Adrenal gland (tissue), 12 donors: ENCODE measurements around the gene CFH. TPM values are rescaled to one million over a fixed set of nuclear protein-coding genes. Genes with fewer than 3 reads are reported as not detected.
"Not testable (repeated sequence)": the region's sequence is repeated elsewhere in the genome, so short reads cannot be mapped to it uniquely, and the experiment has no call there.

Experiments
- DNase-seq, 7 donors: peaks; one replicate each; pipeline ENCODE4 v3.0.0-alpha.2; 2019 to 2020
- H3K27ac ChIP-seq, 5 donors: fragments of 200-600 bp; sonication (generic) in 4 of 5; 1 replicate in 3 of 5; 2 replicates in 2 of 5; pipeline versions ENCODE4 v1.5.1 to v1.8.0; 2016 to 2020; ENCODE audit warnings: mild to moderate bottlenecking in 1 of 5
- H3K27me3 ChIP-seq: fragments of 200-600 bp; 2 replicates; pipeline ENCODE4 v1.8.0; 2021
- H3K36me3 ChIP-seq, 2 donors: fragments of 200-600 bp; replicated peaks in 1 of 2; 1 replicate in 1 of 2; 2 replicates in 1 of 2; pipeline versions ENCODE4 v1.5.1 to v1.8.0; 2018 to 2022
- H3K4me1 ChIP-seq, 2 donors: fragments of 200-600 bp; replicated peaks in 1 of 2; 1 replicate in 1 of 2; 2 replicates in 1 of 2; pipeline versions ENCODE4 v1.5.1 to v1.8.0; 2018 to 2021
- H3K4me3 ChIP-seq, 4 donors: fragments of 200-600 bp; sonication (generic) in 3 of 4; one replicate each; pipeline ENCODE4 v1.5.1; 2016 to 2018
- H3K9me3 ChIP-seq, 3 donors: fragments of 200-600 bp; sonication (generic) in 1 of 3; replicated peaks in 1 of 3; 1 replicate in 2 of 3; 2 replicates in 1 of 3; pipeline versions ENCODE4 v1.5.1 to v1.8.0; 2016 to 2021
- POLR2A ChIP-seq, 2 donors: fragments of 450-650 bp; IDR thresholded peaks; one replicate each; pipeline ENCODE4 v1.6.1; 2017; ENCODE audit warnings: antibody characterized with exemption in 2 of 2, mild to moderate bottlenecking in 2 of 2, moderate library complexity in 1 of 2
- WGBS, 4 donors: extraction: QIAGEN DNeasy Blood & Tissue Kit in 2 of 4; methylation state at CpG; one replicate each; pipeline versions ENCODE4 v1.1.5 to v1.1.7; 2013 to 2017; 5-methylcytosine and 5-hydroxymethylcytosine counted together
- intact Hi-C, 2 donors: fragments of 100-400 bp; cut with DNase I; formaldehyde crosslinking; loops; one replicate each; pipeline versions ENCODE4 v1.14.1 to v1.15.0; 2022 to 2023
- polyA plus RNA-seq, 3 donors: library from polyadenylated mRNA; stranded (reverse); fragments of 200-250 nt in 2 of 3; fragments of 350-450 nt in 1 of 3; fragmentation: Illumina TruSeq in 1 of 3; extraction: RNeasy Lipid Tissue Mini Kit (QIAGEN cat#74804) in 1 of 3; gene quantifications; one replicate each; pipeline ENCODE4 v1.2.3, GENCODE V29; 2013 to 2014
- total RNA-seq, 9 donors: library from RNA; depleted of rRNA in 4 of 9; stranded (reverse); fragments of >200 nt in 4 of 9; fragments of 120-200 nt in 1 of 9; fragmentation: NEBNext Ultra II Directional in 1 of 9; extraction: Animal tissue kit (Norgen Biotek cat#: 25700) in 1 of 9; gene quantifications; one replicate each; pipeline versions ENCODE4 v1.1.0 to v1.2.4, GENCODE V29; 2013 to 2023
- TF ChIP-seq, protein P1 (sequence below), 6 experiments: fragments of 450-650 bp in 4 of 6; fragments of 200-600 bp in 2 of 6; sonication (generic) in 1 of 6; IDR thresholded peaks; 1 replicate in 5 of 6; 2 replicates in 1 of 6; pipeline versions ENCODE4 v1.5.1 to v1.8.0; 2016 to 2021; ENCODE audit warnings: antibody characterized with exemption in 6 of 6, mild to moderate bottlenecking in 2 of 6, moderate library complexity in 1 of 6
- donor health status: healthy with polysubstance abuse.
- donor health status: Bipolar disorder and iron deficiency.
- donor health status: DM: yes; HTN: yes; CAD: no.
- donor health status: DM: no; HTN: no; CAD: no.
- donor health status: DM: no; HTN: no; CAD: no.
- donor health status: DM: yes; HTN: yes; CAD: no.

Gene CFH
- total and polyA plus RNA-seq, 12 donors = 33.0 to 151 (median 74.4) TPM

DNA sequence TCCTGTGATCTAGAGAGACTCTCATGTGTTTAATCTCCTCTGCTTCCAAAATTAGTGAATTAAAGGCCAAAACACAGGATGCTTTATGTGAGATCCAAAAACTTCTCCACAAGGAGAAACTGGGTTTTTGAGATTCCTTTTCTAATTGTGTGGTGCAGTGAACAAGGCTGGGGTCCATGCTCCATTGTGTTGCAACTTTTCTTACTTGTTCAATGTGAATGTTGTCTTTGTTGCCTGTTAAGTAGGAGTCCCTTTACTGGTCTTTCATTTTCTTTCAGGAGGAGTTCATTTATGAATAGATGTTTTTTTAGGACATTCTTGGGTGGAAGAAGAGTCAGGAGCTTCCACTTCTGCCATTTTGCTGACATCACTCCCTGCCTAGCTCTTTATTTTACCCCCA, 82.2 kb downstream of the CFH start:
- H3K27ac ChIP-seq = no peak overlapping the region
- no peak overlapping the region for H3K4me3 ChIP-seq
- no peaks in the 10 kb centered on the region for H3K36me3 ChIP-seq
- H3K9me3 ChIP-seq = no peaks in the 10 kb centered on the region
- intact Hi-C loops = no loop called here
- no peaks in the 10 kb centered on the region for H3K4me1 ChIP-seq
- no peaks in the 10 kb centered on the region for H3K27me3 ChIP-seq
- no peak for DNase-seq
- TF ChIP-seq, protein P1, sequence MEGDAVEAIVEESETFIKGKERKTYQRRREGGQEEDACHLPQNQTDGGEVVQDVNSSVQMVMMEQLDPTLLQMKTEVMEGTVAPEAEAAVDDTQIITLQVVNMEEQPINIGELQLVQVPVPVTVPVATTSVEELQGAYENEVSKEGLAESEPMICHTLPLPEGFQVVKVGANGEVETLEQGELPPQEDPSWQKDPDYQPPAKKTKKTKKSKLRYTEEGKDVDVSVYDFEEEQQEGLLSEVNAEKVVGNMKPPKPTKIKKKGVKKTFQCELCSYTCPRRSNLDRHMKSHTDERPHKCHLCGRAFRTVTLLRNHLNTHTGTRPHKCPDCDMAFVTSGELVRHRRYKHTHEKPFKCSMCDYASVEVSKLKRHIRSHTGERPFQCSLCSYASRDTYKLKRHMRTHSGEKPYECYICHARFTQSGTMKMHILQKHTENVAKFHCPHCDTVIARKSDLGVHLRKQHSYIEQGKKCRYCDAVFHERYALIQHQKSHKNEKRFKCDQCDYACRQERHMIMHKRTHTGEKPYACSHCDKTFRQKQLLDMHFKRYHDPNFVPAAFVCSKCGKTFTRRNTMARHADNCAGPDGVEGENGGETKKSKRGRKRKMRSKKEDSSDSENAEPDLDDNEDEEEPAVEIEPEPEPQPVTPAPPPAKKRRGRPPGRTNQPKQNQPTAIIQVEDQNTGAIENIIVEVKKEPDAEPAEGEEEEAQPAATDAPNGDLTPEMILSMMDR (IDR thresholded peaks at IDR 0.05) = no peak
- TF ChIP-seq POLR2A (IDR thresholded peaks at IDR 0.05) = no peak

DNA sequence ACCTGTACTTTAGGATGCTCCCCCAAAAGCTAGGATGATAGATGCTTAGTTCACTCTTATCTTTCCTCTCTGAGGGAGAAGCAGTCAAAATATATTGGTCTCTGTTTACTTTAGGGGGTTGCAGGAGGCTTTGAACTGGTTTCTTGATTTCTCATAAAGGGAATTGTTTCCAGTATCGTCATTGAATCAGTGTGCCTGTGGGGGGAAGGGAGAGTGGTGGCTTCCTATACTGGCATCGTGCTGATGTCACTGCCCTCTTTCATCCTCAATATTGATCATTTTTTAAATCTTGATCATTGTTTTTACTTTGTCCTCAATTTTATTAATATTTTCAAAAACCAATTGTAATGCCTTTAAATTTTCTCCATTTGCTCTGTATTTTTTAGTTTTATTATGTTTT, 82.6 kb downstream of the CFH start:
- Histone ChIP-seq H3K4me1 (no peaks in the 10 kb centered on the region), H3K27ac (no peak overlapping the region), H3K4me3 (no peak overlapping the region), H3K9me3 (no peaks in the 10 kb centered on the region), H3K36me3 (no peaks in the 10 kb centered on the region), H3K27me3 (no peaks in the 10 kb centered on the region)
- DNase-seq = no peak
- TF ChIP-seq, protein P1 (IDR thresholded peaks at IDR 0.05) = no peak
- no peak for TF ChIP-seq POLR2A (IDR thresholded peaks at IDR 0.05)
- intact Hi-C loops = no loop called here
- WGBS, 4 donors = 64 to 80% (median 66%) methylated on average over 2 of the region's 2 CpGs

DNA sequence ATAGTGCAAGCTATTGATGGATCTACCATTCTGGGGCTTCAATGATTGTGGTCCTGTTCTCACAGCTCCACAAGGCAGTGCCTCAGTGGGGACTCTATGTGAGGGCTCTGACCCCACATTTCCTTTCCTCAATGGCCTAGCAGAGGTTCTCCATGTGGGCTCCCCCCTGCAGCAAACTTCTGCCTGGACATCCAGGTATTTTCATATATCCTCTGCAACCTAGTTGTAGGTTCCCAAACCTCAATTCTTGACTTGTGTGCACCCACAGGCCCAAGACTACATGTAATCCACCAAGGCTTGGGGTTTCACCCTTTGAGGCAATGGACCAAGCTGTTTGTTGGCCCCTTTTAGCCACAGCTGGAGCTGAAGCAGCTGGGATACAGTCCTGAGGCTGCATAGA, 86.9 kb downstream of the CFH start:
- H3K27me3 ChIP-seq = no peaks in the 10 kb centered on the region
- no peaks in the 10 kb centered on the region for H3K36me3 ChIP-seq
- no peak overlapping the region for H3K27ac ChIP-seq
- H3K4me3 ChIP-seq = no peak overlapping the region
- no peaks in the 10 kb centered on the region for H3K4me1 ChIP-seq
- DNase-seq = no peak
- intact Hi-C loops = no loop called here
- TF ChIP-seq POLR2A (IDR thresholded peaks at IDR 0.05) = no peak
- TF ChIP-seq, protein P1 (IDR thresholded peaks at IDR 0.05) = no peak
- H3K9me3 ChIP-seq = no peaks in the 10 kb centered on the region

DNA sequence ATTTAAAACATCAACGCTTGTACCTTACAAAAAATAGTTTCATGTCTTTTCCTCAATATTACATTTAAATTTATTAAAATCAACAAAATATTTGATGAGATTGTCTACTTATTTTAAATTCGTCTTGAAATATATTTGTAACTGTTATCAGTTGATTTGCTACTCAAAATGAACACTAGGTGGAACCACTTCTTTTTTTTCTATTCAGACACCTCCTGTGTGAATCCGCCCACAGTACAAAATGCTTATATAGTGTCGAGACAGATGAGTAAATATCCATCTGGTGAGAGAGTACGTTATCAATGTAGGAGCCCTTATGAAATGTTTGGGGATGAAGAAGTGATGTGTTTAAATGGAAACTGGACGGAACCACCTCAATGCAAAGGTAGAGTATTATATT, 91.4 kb downstream of the CFH start:
- H3K9me3 ChIP-seq, H3K4me1 ChIP-seq, H3K27me3 ChIP-seq, H3K4me3 ChIP-seq, DNase-seq, H3K27ac ChIP-seq, intact Hi-C loops, H3K36me3 ChIP-seq: not testable (repeated sequence)
- TF ChIP-seq, protein P1 (IDR thresholded peaks at IDR 0.05) = peak in 1 of 6 experiments; percentile 33
- WGBS, 4 donors = 38 to 46% (median 41%) methylated on average over 6 of the region's 6 CpGs

DNA sequence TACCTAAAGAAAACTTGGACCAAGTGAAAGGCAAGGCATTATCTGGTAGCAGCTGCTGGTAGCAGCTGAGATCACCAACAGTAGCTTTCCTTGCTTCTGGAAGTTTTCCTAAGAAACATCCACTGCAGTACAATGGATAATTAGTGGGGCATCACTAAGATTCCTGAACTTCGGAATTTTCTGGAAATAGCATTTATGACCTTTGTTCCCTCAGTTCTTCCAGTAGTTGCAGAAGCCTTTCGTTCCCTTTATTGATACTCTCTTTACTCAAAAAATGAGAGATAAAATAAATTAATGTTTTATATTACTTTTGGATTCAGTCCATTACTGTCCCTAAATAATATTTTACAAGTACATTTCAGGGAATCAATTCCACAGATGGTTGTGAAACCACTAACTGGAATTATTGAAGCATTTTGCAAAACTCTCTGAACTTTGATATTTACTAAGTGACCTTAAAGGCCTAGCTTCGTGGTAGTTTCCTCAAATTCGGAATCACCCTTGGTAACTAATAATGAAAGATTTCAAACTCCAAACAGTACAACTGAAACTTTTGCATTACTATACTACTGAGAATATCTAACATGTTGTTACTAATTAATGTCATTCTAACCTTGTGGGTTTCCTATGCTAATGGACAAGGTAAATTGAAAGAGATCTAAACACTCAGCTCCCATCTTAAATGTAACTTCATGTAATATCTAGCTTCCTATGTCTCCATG, 113.3 kb downstream of the CFH start:
- H3K36me3 ChIP-seq, DNase-seq, H3K9me3 ChIP-seq, H3K4me3 ChIP-seq, H3K27me3 ChIP-seq, H3K27ac ChIP-seq, intact Hi-C loops, H3K4me1 ChIP-seq: not testable (repeated sequence)
- 61 to 70% (median 66%) methylated on average over 2 to 4 of the region's 4 CpGs for WGBS, 4 donors

DNA sequence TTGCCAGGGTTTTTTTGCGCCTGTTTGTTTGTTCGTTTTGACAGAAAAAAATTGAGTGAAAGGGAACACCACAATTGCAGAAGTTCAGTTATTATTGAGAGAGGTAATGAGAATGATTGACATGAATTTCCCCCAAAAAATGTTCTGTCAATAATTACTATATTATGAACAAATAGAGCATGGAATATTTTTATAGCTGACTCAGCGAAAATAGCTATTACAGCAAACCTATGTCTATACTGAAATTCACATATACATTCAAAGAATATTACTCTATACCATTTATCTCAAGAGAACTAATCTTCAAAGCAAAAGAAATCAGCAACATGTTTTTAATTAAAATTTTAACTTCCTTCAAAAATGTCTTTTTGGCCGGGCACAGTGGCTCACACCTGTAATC, 118.0 kb downstream of the CFH start:
- H3K27ac ChIP-seq, H3K9me3 ChIP-seq, H3K27me3 ChIP-seq, H3K4me1 ChIP-seq, H3K4me3 ChIP-seq, intact Hi-C loops, H3K36me3 ChIP-seq, DNase-seq: not testable (repeated sequence)
- 82 to 86% (median 85%) methylated on average over 4 of the region's 4 CpGs for WGBS, 4 donors
